H7 (cell line): ENCODE measurements around the gene AGXT2. TPM values are rescaled to one million over a fixed set of nuclear protein-coding genes. Genes with fewer than 3 reads are reported as not detected.
A peak's percentile ranks its signal among the peaks of the same experiment; 100 is the strongest.

Experiments used
- DNase-seq: peaks from one replicate; pipeline ENCODE4 v3.0.0; 2012
- H3K27me3 ChIP-seq: 2 replicates; pipeline ENCODE4 v1.6.0; 2011; ENCODE audit warnings: mild to moderate bottlenecking, low read length; ENCODE audit not compliant: control insufficient read depth, insufficient read depth
- H3K36me3 ChIP-seq: replicated peaks from 2 replicates; pipeline ENCODE4 v1.5.1; 2011; ENCODE audit warnings: low read length; ENCODE audit not compliant: control insufficient read depth, insufficient read depth
- H3K4me3 ChIP-seq: 2 replicates; pipeline ENCODE4 v1.5.1; 2011; ENCODE audit warnings: low read depth, mild to moderate bottlenecking, control low read depth, low read length, moderate library complexity; ENCODE audit not compliant: insufficient read depth
- total RNA-seq: library from RNA; depleted of rRNA; stranded (reverse); fragments of >200 nt; shearing (Covaris generic); gene quantifications from 2 replicates; pipeline ENCODE4 v1.2.3, GENCODE V29; 2014

Gene AGXT2
- total RNA-seq, 1 experiment from 2014 or later, result not detected

DNA sequence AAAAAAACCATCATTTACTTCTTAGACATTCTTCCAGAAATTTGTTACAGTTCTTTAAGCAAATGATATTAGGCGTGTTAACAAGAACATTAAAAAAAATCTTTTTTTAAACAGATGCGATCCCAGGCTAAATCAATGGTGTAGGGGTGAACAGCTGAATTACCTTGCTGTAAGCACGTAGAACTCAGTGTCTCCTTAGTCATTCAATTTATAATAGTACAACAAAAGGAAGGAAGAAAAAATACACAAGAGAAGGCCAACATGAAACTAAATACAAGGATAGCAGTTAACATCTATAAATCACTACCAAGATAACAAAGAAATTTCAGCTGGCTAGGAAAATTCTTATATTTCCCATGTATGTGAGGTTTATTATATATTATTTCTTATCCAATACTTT lies 35.4 kb downstream of the AGXT2 start:
- DNase-seq, result no peak
- Histone ChIP-seq H3K4me3 (no peak overlapping the region), H3K27me3 (no peaks in the 10 kb centered on the region), H3K36me3 (no peaks in the 10 kb centered on the region)

- Histone ChIP-seq H3K4me3 (no peak overlapping the region), H3K27me3 (no peaks in the 10 kb centered on the region), H3K36me3 (no peaks in the 10 kb centered on the region)
- DNase-seq, result no peak
Observed at GRCh38 chr5:35010676-35011075, 37.1 kb downstream of the AGXT2 start.

GRCh38 chr5:35009657-35010056 lies 38.1 kb downstream of the AGXT2 start:
- Histone ChIP-seq H3K27me3 (no peaks in the 10 kb centered on the region), H3K4me3 (no peak overlapping the region), H3K36me3 (no peaks in the 10 kb centered on the region)
- no peak for DNase-seq

GRCh38 chr5:35009019-35009418 lies 38.7 kb downstream of the AGXT2 start:
- DNase-seq, result no peak
- H3K4me3 ChIP-seq, result no peak overlapping the region
- H3K27me3 ChIP-seq, result no peaks in the 10 kb centered on the region
- no peaks in the 10 kb centered on the region for H3K36me3 ChIP-seq

DNA sequence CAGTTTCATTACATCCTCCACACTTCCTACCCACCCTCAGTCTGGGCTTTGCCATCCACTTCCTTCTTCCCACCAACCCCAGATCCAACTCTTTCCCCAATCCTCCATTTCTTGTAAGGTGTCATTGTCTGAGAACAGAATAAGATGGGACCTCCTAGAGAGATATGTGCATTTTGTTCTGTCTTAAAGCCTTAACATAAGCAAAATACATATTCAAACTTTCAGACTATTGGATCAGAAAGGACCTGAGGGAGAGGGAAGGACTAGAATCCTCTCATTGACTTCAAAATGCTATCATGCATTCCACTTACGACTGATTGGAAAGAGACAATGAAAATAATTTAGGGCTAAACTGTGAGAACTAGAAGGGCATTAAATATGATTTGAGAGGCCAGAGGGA lies 43.0 kb downstream of the AGXT2 start:
- Histone ChIP-seq H3K36me3 (no peaks in the 10 kb centered on the region), H3K27me3 (no peaks in the 10 kb centered on the region), H3K4me3 (no peak overlapping the region)
- DNase-seq, result no peak

DNA sequence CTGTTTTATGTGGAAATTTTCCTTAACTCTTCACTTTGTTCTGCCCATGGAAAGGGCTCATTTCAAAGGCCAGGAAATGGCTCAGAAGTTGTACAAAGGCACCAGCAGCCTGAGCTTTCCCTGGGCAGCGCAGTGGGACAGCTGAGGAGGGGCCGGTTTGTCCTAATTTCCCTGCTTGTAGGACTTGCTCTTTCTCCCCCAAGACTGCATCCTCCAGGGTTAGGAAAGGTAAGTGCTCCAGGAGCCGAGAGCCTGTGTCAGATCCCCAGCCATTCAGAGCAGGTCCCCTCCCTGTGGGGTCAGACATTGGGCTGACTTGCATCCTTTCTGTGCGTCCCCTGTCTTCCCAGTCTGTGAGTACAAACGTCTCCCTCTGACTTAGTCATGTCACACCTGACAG lies 43.5 kb downstream of the AGXT2 start:
- Histone ChIP-seq H3K27me3 (no peaks in the 10 kb centered on the region), H3K4me3 (no peak overlapping the region), H3K36me3 (no peaks in the 10 kb centered on the region)
- DNase-seq, result peak; percentile 19

DNA sequence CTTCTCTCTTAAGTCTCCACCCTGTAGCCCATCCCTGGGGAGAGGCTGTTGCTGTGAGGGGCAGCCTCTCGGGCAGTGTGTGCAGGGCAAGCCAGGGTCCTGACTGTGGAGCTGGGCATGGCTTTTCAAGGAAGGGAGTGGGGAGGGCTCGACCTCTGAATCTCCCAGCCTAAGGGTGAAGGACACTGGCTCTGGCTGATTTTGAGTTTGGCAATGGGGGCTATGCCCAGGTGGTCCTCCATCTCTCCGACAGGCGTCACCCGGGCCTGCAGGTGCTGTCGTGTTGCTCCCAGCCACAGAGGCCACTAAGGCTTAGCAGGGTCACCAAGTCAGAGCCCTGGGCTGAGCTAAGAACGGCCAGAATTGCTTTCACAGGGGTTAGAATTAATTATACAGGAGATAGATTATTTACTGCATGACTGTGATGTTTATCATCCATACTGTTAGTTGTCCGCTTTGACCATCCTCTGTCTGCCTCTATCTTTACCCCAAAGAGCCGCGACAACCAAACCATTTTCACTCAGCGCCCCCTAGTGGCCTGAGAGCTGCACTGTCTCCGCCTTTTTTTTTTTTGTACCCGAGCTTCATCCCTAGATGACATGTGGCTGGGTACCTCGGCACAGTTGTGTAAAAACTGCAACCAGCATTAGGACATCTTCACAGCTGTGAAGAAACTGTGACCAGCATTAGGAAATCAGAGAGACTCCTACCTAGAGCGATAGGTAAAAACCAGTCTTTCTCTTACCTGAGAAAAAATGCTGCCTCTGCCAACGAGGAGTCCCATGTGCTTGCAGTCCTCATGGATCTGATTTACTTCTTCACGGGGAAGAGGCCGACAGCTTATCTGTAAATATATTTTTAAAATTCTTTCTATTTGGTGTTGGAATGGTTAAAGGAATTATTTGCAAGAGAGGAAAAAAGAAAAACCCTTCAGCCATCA lies 44.5 kb downstream of the AGXT2 start:
- Histone ChIP-seq H3K27me3 (no peaks in the 10 kb centered on the region), H3K36me3 (no peaks in the 10 kb centered on the region), H3K4me3 (no peak overlapping the region)
- DNase-seq, result peak; percentile 75

- DNase-seq, result no peak
- H3K27me3 ChIP-seq, result no peaks in the 10 kb centered on the region
Observed at GRCh38 chr5:35002459-35002858, 45.3 kb downstream of the AGXT2 start.

GRCh38 chr5:35001842-35002241 lies 45.9 kb downstream of the AGXT2 start:
- H3K36me3 ChIP-seq, result no peaks in the 10 kb centered on the region
- DNase-seq, result no peak
- H3K4me3 ChIP-seq, result no peak overlapping the region
- no peaks in the 10 kb centered on the region for H3K27me3 ChIP-seq

More at GRCh38 chr5:35002459-35002858, 45.3 kb downstream of the AGXT2 start:
- Histone ChIP-seq H3K4me3 (no peak overlapping the region), H3K36me3 (no peaks in the 10 kb centered on the region)

GRCh38 chr5:34998058-34998789 lies 49.5 kb downstream of the AGXT2 start:
- no peak overlapping the region for H3K4me3 ChIP-seq
- H3K27me3 ChIP-seq, result no peaks in the 10 kb centered on the region
- DNase-seq, result no peak
- no peaks in the 10 kb centered on the region for H3K36me3 ChIP-seq

DNA sequence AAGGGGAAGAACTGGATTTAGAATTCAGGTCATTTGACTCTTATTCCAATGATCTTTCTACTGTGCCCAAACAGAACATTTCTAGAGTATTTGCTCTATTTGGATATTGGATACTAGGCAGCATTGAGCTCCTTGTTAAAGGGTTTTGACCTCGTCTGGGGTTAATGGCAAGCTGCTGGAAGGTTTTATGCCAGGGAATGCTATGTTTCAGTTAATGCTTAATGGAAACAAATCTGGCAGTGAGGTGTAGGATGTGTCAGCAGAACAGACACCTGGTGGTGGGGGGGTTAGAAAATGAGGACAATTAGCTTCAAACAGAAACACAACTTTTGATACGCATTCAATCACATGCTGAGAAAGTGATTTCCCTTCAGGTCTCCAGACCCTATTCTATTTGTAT lies 51.5 kb downstream of the AGXT2 start:
- DNase-seq, result no peak
- no peaks in the 10 kb centered on the region for H3K36me3 ChIP-seq
- H3K27me3 ChIP-seq, result no peaks in the 10 kb centered on the region
- no peak overlapping the region for H3K4me3 ChIP-seq

GRCh38 chr5:34993951-34994350 lies 53.8 kb downstream of the AGXT2 start:
- Histone ChIP-seq H3K27me3 (no peaks in the 10 kb centered on the region), H3K4me3 (no peak overlapping the region), H3K36me3 (no peaks in the 10 kb centered on the region)
- DNase-seq, result no peak

DNA sequence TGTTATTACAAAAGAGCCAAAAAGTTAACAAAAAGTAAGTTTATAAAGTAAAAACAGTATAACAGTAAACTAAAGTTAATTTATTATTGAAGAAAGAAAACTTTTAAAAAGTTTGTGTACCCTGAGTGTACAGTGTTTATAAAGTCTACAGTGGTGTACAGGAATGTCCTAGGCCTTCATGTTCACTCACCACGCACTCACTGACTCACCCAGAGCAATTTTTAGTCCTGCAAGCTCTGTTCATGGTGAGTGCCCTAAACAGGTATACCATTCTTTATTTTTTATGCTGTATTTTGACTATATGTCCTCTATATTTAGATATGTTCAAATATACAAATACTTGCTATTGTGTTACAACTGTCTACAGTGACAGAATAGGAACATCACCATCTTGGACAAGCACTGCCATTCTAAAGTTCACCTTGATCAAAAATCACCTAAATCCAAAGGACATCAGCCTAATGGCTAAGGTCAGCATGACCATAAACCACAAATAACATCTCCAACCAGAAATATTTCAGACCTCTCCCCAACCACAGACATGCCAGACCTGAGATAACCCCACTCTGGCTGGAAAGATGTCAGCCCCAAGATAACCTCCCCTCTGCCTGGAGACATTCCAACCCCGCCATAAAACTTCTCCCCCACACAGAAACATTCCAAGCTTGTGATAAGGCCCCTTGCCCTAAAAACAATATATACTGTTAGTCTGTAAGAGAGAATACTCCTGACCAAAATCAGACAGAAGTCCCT lies 56.1 kb downstream of the AGXT2 start:
- DNase-seq, result no peak
- Histone ChIP-seq H3K27me3 (no peaks in the 10 kb centered on the region), H3K4me3 (no peak overlapping the region), H3K36me3 (no peaks in the 10 kb centered on the region)

DNA sequence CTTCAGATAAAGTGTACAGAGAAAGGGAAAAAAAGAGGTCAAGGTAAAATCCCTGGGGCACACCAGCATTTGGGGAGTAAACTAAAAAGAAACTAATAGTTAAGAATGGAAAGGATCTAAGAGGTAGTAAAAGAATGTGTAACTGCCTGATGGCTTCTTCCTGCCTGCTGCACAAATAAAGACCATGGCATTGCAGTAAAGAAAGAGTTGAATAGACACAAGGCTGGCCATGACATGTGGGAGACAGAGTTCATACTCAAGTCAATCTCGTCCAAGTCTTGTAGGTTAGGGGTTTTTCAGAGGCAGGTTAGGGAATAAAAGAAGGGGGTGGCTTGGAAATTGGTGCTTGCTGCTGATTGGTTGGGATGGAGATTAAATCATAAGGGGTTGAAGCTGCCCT lies 60.8 kb downstream of the AGXT2 start:
- no peak overlapping the region for H3K4me3 ChIP-seq
- no peaks in the 10 kb centered on the region for H3K27me3 ChIP-seq

More for the DNA sequence above, 60.8 kb downstream of the AGXT2 start:
- no peak for DNase-seq
- no peaks in the 10 kb centered on the region for H3K36me3 ChIP-seq
